GM12873 (cell line): ENCODE data around the gene ANKH.

Experiments
- CTCF ChIP-seq: IDR thresholded peaks from 2 replicates; pipeline ENCODE4 v1.5.1; 2012; ENCODE audit warnings: low read depth, mild to moderate bottlenecking, moderate library complexity, low read length, control low read depth; ENCODE audit not compliant: insufficient read depth; ENCODE audit errors: missing control alignments

The ANKH gene

GRCh38 chr5:14896131-14896530 is 24.6 kb upstream of the ANKH start:
- no peak for TF ChIP-seq CTCF

GRCh38 chr5:14895301-14895700 is 23.7 kb upstream of the ANKH start:
- TF ChIP-seq CTCF: no peak

DNA sequence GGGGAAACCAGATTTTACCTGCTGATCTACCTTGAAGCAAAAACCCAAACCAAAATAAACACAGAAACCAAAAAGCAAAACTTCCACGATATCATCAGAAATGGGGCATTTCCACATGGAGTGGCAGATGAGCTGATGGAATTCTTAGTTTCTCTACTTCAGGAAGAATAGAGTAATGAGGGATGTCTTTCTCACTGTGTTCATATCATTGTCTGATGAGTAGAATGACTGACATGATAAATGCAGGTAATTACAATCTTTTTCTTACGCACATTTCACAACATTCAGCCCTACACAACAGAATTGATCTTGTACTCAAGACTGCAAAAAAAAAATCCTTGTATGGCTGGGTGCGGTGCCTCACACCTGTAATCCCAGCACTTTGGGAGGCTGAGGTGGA is 23.2 kb upstream of the ANKH start:
- TF ChIP-seq CTCF: no peak

DNA sequence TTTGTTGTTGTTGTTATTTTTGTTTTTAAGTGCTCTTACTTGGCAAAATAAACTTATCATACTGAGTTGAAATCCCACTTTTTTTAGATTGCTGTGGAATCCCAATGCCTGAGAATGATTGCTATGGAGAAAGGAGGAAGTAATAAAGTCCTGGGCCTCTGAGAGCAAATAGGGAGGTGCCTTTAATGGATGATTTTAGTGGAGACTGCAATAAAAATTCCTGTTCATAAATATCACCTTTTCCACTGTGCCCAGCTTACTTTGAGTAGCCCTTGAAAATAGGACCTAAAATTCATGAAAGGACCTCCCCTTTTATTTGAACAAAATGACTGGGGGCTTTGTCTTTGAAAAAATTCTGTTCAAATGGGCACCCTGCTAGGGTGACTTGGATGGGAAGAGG is 21.8 kb upstream of the ANKH start:
- no peak for TF ChIP-seq CTCF

DNA sequence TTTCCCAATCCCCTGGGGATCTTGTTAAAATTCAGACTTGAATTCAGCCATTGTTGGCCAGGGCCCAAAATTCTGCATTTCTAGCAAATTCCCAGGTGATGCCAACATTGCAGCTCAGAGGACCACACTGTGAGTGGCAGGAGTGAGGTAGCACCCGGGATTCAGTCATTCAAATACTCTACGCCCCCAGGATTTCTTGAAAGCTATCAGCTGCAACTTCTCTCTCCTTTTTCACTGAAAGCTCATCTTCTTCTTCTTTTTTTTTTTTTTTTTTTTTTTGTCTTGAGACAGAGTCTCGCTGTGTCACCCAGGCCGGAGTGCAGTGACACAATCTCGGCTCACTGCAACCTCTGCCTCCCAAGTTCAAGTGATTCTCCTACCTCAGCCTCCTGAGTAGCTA is 19.3 kb upstream of the ANKH start:
- no peak for TF ChIP-seq CTCF

GRCh38 chr5:14884062-14884612 is 12.6 kb upstream of the ANKH start:
- TF ChIP-seq CTCF: no peak

GRCh38 chr5:14882658-14883580 is 11.3 kb upstream of the ANKH start:
- TF ChIP-seq CTCF: no peak
